DOHH2 (cell line): Measurements from ENCODE around the gene KIF24.
"Not testable (repeated sequence)": the region's sequence is repeated elsewhere in the genome, so short reads cannot be mapped to it uniquely, and the experiment has no call there.

ENCODE experiments used
- H3F3A ChIP-seq: fragments of 200-600 bp; sonication (generic), shearing (Covaris generic); 2 replicates; pipeline ENCODE4 v1.6.0; 2016; ENCODE audit warnings: antibody characterized with exemption, mild to moderate bottlenecking; ENCODE audit not compliant: control insufficient read depth, insufficient read depth
- H3K27ac ChIP-seq: fragments of 200-600 bp; sonication (generic); 2 replicates; pipeline ENCODE4 v1.5.1; 2014; ENCODE audit warnings: low read depth, mild to moderate bottlenecking, low read length, moderate library complexity
- H3K27me3 ChIP-seq: fragments of 200-600 bp; sonication (generic); 2 replicates; pipeline ENCODE4 v1.6.1; 2014; ENCODE audit warnings: mild to moderate bottlenecking, low read length, mixed read lengths; ENCODE audit not compliant: control insufficient read depth
- H3K36me3 ChIP-seq: fragments of 200-600 bp; sonication (generic); 2 replicates; pipeline ENCODE4 v1.6.1; 2014; ENCODE audit warnings: mild to moderate bottlenecking, low read length, moderate library complexity, mixed read lengths; ENCODE audit not compliant: control insufficient read depth
- H3K4me1 ChIP-seq: fragments of 200-600 bp; sonication (generic); 2 replicates; pipeline ENCODE4 v1.6.1; 2014; ENCODE audit warnings: mild to moderate bottlenecking, low read length, mixed read lengths; ENCODE audit not compliant: control insufficient read depth
- H3K4me2 ChIP-seq: fragments of 200-600 bp; sonication (generic); 2 replicates; pipeline ENCODE4 v1.6.0; 2014; ENCODE audit warnings: mild to moderate bottlenecking, low read length, moderate library complexity
- H3K4me3 ChIP-seq: fragments of 200-600 bp; sonication (generic); 2 replicates; pipeline ENCODE4 v1.5.1; 2014; ENCODE audit warnings: mild to moderate bottlenecking, low read length, mixed read lengths
- H3K79me2 ChIP-seq: fragments of 200-600 bp; sonication (generic); 2 replicates; pipeline ENCODE4 v1.6.1; 2014; ENCODE audit warnings: mild to moderate bottlenecking, low read length, mixed read lengths; ENCODE audit not compliant: control insufficient read depth
- H3K9me2 ChIP-seq: fragments of 200-600 bp; sonication (generic); replicated peaks from 2 replicates; pipeline ENCODE4 v1.6.1; 2014; ENCODE audit warnings: mild to moderate bottlenecking, low read length, mixed read lengths; ENCODE audit not compliant: control insufficient read depth
- H3K9me3 ChIP-seq: fragments of 200-600 bp; sonication (generic); 2 replicates; pipeline ENCODE4 v1.6.1; 2014; ENCODE audit warnings: antibody characterized with exemption, low read length, mixed read lengths; ENCODE audit not compliant: control insufficient read depth, insufficient read depth
- H4K20me1 ChIP-seq: fragments of 200-600 bp; sonication (generic); 2 replicates; pipeline ENCODE4 v1.6.0; 2014; ENCODE audit warnings: low read depth, mild to moderate bottlenecking, antibody characterized with exemption, low read length, moderate library complexity; ENCODE audit not compliant: control insufficient read depth, insufficient read depth
- EZH2phosphoT487 ChIP-seq: fragments of 200-600 bp; sonication (generic); IDR thresholded peaks from 2 replicates; pipeline ENCODE4 v1.6.1; 2017; ENCODE audit warnings: borderline replicate concordance, mild to moderate bottlenecking, antibody characterized with exemption, low read length, moderate library complexity, mixed read lengths
- TF ChIP-seq, protein P1 (sequence below): fragments of 200-600 bp; sonication (generic); IDR thresholded peaks from one replicate; pipeline ENCODE4 v1.5.1; 2014; ENCODE audit warnings: antibody characterized with exemption, mild to moderate bottlenecking, low read depth, low read length; ENCODE audit not compliant: poor library complexity, severe bottlenecking

The KIF24 gene

DNA sequence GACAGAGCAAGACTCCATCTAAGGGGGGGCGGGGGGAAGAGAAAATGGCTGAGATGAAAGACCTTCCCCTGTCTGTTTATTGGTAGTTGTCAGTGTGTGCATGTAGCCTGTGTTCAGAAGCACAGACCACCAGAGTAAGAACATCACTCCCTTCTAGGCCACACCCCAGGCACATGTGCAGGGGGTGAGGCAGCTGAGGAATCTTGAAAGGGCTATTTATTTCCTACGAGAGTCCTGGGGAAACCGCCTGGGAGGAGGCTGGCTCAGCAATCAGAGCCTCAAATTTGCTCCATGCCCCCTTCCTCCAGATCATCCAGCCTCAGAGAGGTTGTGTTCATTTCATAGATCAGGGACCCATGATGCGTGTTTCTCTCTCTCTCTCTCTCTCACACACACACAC is 40.6 kb upstream of the KIF24 start:
- H3K4me2 ChIP-seq: no peak overlapping the region
- H3F3A ChIP-seq: no peaks in the 10 kb centered on the region
- no peaks in the 10 kb centered on the region for H3K4me1 ChIP-seq
- TF ChIP-seq, protein P1, sequence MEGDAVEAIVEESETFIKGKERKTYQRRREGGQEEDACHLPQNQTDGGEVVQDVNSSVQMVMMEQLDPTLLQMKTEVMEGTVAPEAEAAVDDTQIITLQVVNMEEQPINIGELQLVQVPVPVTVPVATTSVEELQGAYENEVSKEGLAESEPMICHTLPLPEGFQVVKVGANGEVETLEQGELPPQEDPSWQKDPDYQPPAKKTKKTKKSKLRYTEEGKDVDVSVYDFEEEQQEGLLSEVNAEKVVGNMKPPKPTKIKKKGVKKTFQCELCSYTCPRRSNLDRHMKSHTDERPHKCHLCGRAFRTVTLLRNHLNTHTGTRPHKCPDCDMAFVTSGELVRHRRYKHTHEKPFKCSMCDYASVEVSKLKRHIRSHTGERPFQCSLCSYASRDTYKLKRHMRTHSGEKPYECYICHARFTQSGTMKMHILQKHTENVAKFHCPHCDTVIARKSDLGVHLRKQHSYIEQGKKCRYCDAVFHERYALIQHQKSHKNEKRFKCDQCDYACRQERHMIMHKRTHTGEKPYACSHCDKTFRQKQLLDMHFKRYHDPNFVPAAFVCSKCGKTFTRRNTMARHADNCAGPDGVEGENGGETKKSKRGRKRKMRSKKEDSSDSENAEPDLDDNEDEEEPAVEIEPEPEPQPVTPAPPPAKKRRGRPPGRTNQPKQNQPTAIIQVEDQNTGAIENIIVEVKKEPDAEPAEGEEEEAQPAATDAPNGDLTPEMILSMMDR: no peak
- no peak for TF ChIP-seq EZH2phosphoT487
- no peaks in the 10 kb centered on the region for H3K9me2 ChIP-seq
- no peaks in the 10 kb centered on the region for H3K79me2 ChIP-seq
- no peak overlapping the region for H3K27ac ChIP-seq
- no peak overlapping the region for H3K4me3 ChIP-seq
- H3K27me3 ChIP-seq: no peaks in the 10 kb centered on the region
- H3K36me3 ChIP-seq: no peaks in the 10 kb centered on the region
- no peaks in the 10 kb centered on the region for H4K20me1 ChIP-seq
- no peaks in the 10 kb centered on the region; the same call in 1 of the 2 replicates for H3K9me3 ChIP-seq

DNA sequence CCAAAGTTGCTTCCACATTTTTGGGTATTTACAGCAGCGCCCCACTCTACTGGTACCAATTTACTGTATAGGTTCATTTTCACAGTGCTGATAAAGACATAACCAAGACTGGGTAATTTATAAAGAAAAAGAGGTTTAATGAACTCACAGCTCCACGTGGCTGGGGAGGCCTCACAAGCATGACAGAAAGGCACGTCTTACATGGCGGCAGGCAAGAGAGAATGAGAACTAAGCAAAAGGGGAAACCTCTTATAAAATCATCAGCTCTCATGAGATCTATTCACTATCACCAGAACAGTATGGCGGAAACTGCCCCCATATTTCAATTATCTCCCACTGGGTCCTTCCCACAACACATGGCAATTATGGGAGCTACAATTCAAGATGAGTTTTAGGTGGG is 39.7 kb upstream of the KIF24 start:
- not testable (repeated sequence) for H3K4me1 ChIP-seq, H3K9me2 ChIP-seq, H3K9me3 ChIP-seq, H3K27ac ChIP-seq, H3K4me3 ChIP-seq, H3K36me3 ChIP-seq, H3K4me2 ChIP-seq, H3K79me2 ChIP-seq, H4K20me1 ChIP-seq, H3K27me3 ChIP-seq, H3F3A ChIP-seq

DNA sequence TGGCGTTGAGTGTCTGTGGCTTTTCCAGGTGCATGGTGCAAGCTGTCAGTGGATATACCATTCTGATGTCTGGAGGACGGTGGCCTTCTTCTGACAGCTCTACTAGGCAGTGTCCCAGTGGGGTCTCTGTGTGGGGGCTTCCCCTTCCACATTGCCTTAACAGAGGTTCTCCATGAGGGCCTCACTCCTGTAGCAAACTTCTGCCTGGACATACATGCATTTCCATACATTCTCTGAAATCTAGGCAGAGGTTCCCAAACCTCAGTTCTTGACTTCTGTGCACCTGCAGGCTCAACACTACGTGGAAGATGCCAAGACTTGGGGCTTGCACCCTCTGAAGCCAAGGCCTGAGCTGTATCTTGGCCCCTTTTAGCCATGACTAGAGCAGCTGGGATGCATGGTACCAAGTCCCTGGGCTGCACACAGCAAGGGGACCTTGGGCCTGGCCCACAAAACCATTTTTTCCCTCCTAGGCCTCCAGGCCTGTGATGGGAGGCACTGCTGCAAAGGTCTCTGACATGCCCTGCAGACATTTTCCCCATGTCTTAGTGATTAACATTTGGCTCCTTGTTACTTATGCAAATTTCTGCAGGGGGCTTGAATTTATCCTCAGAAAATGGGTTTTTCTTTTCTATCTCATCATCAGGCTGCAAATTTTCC is 38.8 kb upstream of the KIF24 start:
- not testable (repeated sequence) for H3F3A ChIP-seq, H4K20me1 ChIP-seq, H3K9me2 ChIP-seq, H3K9me3 ChIP-seq, H3K4me1 ChIP-seq, H3K79me2 ChIP-seq, H3K27ac ChIP-seq, H3K4me2 ChIP-seq, H3K4me3 ChIP-seq, H3K36me3 ChIP-seq, H3K27me3 ChIP-seq

DNA sequence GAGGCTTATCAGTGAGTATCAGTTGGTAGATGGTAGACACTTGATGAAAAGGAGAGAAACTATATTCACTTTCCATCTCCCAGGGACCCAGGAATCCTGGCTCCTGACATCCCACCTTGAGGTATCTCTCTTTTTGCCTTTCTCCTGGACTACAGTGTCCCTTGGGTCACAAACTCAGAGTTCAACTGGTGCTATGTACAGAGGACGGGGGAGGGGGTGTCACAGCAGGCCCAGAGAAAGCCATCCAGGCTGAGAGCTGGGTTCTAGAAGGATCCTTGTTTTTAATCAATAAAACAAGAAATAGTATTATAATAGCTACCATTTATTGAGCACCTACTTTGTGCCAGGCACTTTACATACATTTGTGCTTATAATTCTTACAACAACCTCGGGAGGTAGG is 37.3 kb upstream of the KIF24 start:
- no peaks in the 10 kb centered on the region for H4K20me1 ChIP-seq
- H3K27ac ChIP-seq: no peak overlapping the region
- H3K9me3 ChIP-seq: no peaks in the 10 kb centered on the region; the same call in 1 of the 2 replicates
- H3K4me2 ChIP-seq: no peak overlapping the region
- no peaks in the 10 kb centered on the region for H3K4me1 ChIP-seq
- no peak overlapping the region for H3K4me3 ChIP-seq
- TF ChIP-seq EZH2phosphoT487: no peak
- TF ChIP-seq, protein P1: no peak
- no peaks in the 10 kb centered on the region for H3K9me2 ChIP-seq
- H3K27me3 ChIP-seq: no peaks in the 10 kb centered on the region
- no peaks in the 10 kb centered on the region for H3K79me2 ChIP-seq
- no peaks in the 10 kb centered on the region for H3K36me3 ChIP-seq
- H3F3A ChIP-seq: no peaks in the 10 kb centered on the region
